ENCODE results near the gene ELL. TPM values are rescaled to one million over a fixed set of nuclear protein-coding genes. Genes with fewer than 3 reads are reported as not detected.

ELL gene
- total RNA-seq, 2 experiments from 2014 or later: 46.2 to 46.8 TPM

DNA sequence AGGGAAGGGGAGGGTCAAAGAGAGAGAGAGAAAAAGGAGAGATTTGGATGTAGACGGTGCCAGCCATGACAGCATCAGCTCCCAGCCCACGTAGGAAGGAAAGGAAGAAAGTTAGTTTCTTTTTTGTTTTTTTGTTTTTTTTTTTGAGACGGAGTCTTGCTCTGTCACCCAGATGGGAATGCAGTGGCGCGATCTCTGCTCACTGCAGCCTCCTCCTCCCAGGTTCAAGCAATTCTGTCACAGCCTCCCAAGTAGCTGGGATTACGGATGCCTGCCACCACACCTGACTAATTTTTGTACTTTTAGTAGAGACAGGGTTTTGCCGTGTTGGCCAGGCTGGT, 27.6 kb downstream of the ELL start:
- Histone ChIP-seq H3K4me1 (ENCODE audit: insufficient read depth, low read length) (peaks cover 98% of the 10 kb centered on the region), H3K4me3 (ENCODE audit: low read length) (peak overlapping the region; percentile 20), H3K9me3 (ENCODE audit: control insufficient read depth in 1 of 2, insufficient read depth in 1 of 2, low read length in 2 of 2) (no peaks in the 10 kb centered on the region), H3K27me3 (ENCODE audit: control insufficient read depth in 1 of 2, insufficient read depth in 2 of 2, low read length in 2 of 2) (no peaks in the 10 kb centered on the region), H3K36me3 (ENCODE audit: insufficient read depth, low read length) (peaks cover 10% of the 10 kb centered on the region), H3K27ac (ENCODE audit: low read depth in 1 of 2, low read length in 2 of 2) (peak overlapping the region; percentile 77 to 82)
- no peaks in the 10 kb centered on the region for H3K27me3 Mint-ChIP-seq
- intact Hi-C loops (cut with DNase I, micrococcal nuclease): no loop called here
- peak; percentile 14 for ATAC-seq (ENCODE audit: poor library complexity)
- H3K27ac Mint-ChIP-seq: peak overlapping the region; percentile 77
- no peaks in the 10 kb centered on the region for H3K36me3 Mint-ChIP-seq (ENCODE audit: low read depth)
- peaks cover 70% of the 10 kb centered on the region for H3K4me1 Mint-ChIP-seq (ENCODE audit: low read depth)
- H3K9me3 Mint-ChIP-seq: no peaks in the 10 kb centered on the region
- POLR2A ChIA-PET: interaction anchor here (0.7 kb wide), 1 partner anchor 13 kb away, joined by 4 read pairs; no protein-coding TSS in a partner anchor
- H3K4me3 Mint-ChIP-seq: peak overlapping the region; percentile 54
- TF ChIP-seq, protein P1, sequence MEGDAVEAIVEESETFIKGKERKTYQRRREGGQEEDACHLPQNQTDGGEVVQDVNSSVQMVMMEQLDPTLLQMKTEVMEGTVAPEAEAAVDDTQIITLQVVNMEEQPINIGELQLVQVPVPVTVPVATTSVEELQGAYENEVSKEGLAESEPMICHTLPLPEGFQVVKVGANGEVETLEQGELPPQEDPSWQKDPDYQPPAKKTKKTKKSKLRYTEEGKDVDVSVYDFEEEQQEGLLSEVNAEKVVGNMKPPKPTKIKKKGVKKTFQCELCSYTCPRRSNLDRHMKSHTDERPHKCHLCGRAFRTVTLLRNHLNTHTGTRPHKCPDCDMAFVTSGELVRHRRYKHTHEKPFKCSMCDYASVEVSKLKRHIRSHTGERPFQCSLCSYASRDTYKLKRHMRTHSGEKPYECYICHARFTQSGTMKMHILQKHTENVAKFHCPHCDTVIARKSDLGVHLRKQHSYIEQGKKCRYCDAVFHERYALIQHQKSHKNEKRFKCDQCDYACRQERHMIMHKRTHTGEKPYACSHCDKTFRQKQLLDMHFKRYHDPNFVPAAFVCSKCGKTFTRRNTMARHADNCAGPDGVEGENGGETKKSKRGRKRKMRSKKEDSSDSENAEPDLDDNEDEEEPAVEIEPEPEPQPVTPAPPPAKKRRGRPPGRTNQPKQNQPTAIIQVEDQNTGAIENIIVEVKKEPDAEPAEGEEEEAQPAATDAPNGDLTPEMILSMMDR (IDR thresholded peaks at IDR 0.05): no peak
- DNase-seq: peak in 3 of 14 experiments; percentile 49 to 71 (median 55)
- CTCF ChIA-PET: no interaction called here

DNA sequence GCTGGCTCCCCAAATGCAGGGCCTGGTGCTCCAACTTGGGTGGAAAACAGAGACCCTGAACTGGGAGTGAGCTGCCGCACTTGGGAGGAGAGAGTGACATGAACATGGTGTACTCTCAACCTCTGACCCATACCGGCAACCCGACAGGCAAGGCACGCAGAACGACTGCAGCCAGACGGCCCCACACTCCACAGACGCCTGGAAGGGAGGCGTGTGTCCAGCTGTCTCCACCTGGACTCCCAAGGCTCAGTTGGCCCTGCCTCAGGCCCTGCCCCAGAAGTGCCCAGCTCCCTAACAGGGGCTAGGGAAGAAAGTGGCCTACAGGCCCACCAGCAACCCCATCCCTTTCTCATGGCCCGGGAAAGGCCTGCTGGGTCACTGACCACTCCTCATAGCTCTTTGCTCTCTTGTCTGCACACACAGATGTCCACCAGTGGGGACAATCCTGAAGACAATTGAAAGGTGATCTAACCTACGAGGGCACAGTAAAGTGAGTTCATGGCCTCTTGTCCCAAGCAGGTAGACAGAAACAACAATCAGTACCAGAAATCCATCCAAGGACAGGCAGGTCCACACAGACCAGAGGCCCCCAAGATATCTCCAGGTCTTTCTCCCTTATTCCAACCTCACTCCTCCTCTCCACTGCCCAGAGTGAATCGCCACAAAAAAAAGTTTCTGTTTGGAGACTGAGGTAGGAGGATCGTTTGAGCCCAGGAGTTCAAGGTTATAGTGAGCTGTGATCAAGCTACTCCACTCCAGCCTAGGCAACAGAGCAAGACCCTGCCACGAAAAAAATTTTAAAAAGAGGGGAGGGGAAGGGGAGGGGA, 28.2 kb downstream of the ELL start:
- intact Hi-C loops (cut with DNase I, micrococcal nuclease): no loop called here
- CTCF ChIA-PET: no interaction called here
- DNase-seq: no peak
- Histone ChIP-seq H3K9me3 (ENCODE audit: control insufficient read depth in 1 of 2, insufficient read depth in 1 of 2, low read length in 2 of 2) (no peaks in the 10 kb centered on the region), H3K4me1 (ENCODE audit: insufficient read depth, low read length) (peaks cover 98% of the 10 kb centered on the region), H3K27ac (ENCODE audit: low read depth in 1 of 2, low read length in 2 of 2) (peak overlapping the region; percentile 75 to 77), H3K27me3 (ENCODE audit: control insufficient read depth in 1 of 2, insufficient read depth in 2 of 2, low read length in 2 of 2) (no peaks in the 10 kb centered on the region), H3K36me3 (ENCODE audit: insufficient read depth, low read length) (peaks cover 10% of the 10 kb centered on the region), H3K4me3 (ENCODE audit: low read length) (no peak overlapping the region)
- no peak for ATAC-seq (ENCODE audit: poor library complexity)
- TF ChIP-seq, protein P1 (IDR thresholded peaks at IDR 0.05): no peak
- H3K4me1 Mint-ChIP-seq (ENCODE audit: low read depth): peaks cover 66% of the 10 kb centered on the region
- peak overlapping the region; percentile 77 for H3K27ac Mint-ChIP-seq
- H3K4me3 Mint-ChIP-seq: peak overlapping the region; percentile 54
- H3K36me3 Mint-ChIP-seq (ENCODE audit: low read depth): peaks cover 4% of the 10 kb centered on the region
- POLR2A ChIA-PET: interaction anchor here (1.0 kb wide), 1 partner anchor 50 kb away, joined by 3 read pairs; the partner anchor contains the start of gene FKBP8
- no peaks in the 10 kb centered on the region for H3K27me3 Mint-ChIP-seq
- H3K9me3 Mint-ChIP-seq: no peaks in the 10 kb centered on the region

DNA sequence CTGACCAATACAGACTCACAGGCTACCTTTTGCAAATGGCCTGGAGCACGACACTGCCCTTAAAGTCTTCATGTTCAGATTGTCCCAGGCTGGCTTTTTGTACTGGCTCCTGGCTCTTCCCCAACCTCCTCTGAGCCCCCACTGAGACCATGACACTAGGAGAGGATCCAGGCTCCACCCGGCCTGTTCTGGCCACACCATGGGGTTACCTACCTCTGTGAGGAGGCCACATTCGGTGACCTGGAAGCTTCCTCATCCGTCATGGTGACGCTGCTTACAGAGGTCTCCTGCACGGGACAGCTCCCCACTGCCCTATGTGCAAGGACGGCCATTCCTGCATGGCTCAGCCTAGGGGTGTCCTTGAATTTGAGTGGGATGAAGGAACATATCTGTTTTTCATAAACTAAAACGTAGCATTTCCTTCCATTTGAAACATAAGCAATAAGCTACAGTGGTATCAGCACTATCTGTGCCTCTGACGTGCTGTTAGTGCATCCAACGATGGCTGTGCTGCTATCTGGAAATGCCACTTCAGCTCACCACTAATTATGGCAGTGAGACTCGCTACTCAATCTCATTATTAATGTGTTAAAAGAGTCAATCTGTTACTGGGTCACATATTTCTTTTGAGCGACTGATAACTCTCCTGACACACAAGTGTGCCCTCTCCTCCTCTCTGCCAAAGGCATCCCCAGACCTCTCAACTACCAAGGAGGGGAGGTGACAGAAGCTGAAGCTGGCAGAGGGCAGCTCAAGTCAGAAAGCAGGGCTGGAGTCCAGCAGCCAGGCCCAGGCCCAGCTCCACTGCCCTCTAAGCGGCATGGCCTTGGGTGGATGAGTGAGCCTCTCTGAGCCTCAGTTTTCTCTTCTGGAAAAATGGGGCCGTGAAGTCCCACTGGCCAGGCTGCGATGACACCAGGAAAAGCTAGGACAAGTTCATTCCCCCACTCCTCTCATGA, 29.6 kb downstream of the ELL start:
- H3K27me3 ChIP-seq (ENCODE audit: control insufficient read depth in 1 of 2, insufficient read depth in 2 of 2, low read length in 2 of 2): no peaks in the 10 kb centered on the region
- DNase-seq (no peak), ATAC-seq (ENCODE audit: poor library complexity) (no peak)
- Mint-ChIP-seq H3K36me3 (ENCODE audit: low read depth) (peaks cover 4% of the 10 kb centered on the region), H3K27ac (peak overlapping the region; percentile 65), H3K9me3 (no peaks in the 10 kb centered on the region), H3K4me1 (ENCODE audit: low read depth) (peaks cover 60% of the 10 kb centered on the region), H3K4me3 (no peak overlapping the region), H3K27me3 (no peaks in the 10 kb centered on the region)
- ChIA-PET CTCF (no interaction called here), POLR2A (no interaction called here)
- H3K27ac ChIP-seq (ENCODE audit: low read depth in 1 of 2, low read length in 2 of 2): no peak overlapping the region
- TF ChIP-seq, protein P1 (IDR thresholded peaks at IDR 0.05): no peak
- peaks cover 12% of the 10 kb centered on the region for H3K36me3 ChIP-seq (ENCODE audit: insufficient read depth, low read length)
- H3K4me3 ChIP-seq (ENCODE audit: low read length): no peak overlapping the region
- peaks cover 98% of the 10 kb centered on the region for H3K4me1 ChIP-seq (ENCODE audit: insufficient read depth, low read length)
- intact Hi-C loops (cut with DNase I, micrococcal nuclease): no loop called here
- no peaks in the 10 kb centered on the region for H3K9me3 ChIP-seq (ENCODE audit: control insufficient read depth in 1 of 2, insufficient read depth in 1 of 2, low read length in 2 of 2)

All from CD4-positive, alpha-beta T cell (primary cell).